22Rv1 (cell line): ENCODE data around the gene CRADD.

Experiments
- H3K27ac ChIP-seq: fragments of 450-650 bp; 2 replicates; pipeline ENCODE4 v1.5.1; 2017
- CTCF ChIP-seq: fragments of 450-650 bp; IDR thresholded peaks from 2 replicates; pipeline ENCODE4 v1.5.1; 2017; ENCODE audit warnings: mild to moderate bottlenecking
- ZFX ChIP-seq: fragments of 450-650 bp; IDR thresholded peaks from 2 replicates; pipeline ENCODE4 v1.6.1; 2017; ENCODE audit warnings: antibody characterized with exemption, borderline replicate concordance

Gene CRADD

GRCh38 chr12:93642751-93643150 is 34.4 kb upstream of the CRADD start:
- TF ChIP-seq ZFX (no peak), CTCF (no peak)
- H3K27ac ChIP-seq = no peak overlapping the region

GRCh38 chr12:93645702-93646101 is 31.5 kb upstream of the CRADD start:
- no peak for TF ChIP-seq CTCF
- no peak for TF ChIP-seq ZFX

GRCh38 chr12:93650626-93651025 is 26.5 kb upstream of the CRADD start:
- H3K27ac ChIP-seq = no peak overlapping the region
- TF ChIP-seq CTCF (no peak), ZFX (no peak)

More at GRCh38 chr12:93645702-93646101, 31.5 kb upstream of the CRADD start:
- no peak overlapping the region for H3K27ac ChIP-seq

- TF ChIP-seq ZFX (no peak), CTCF (no peak)
- H3K27ac ChIP-seq = no peak overlapping the region
Observed at GRCh38 chr12:93653079-93653478, 24.1 kb upstream of the CRADD start.

- TF ChIP-seq CTCF (no peak), ZFX (no peak)
- H3K27ac ChIP-seq = no peak overlapping the region
Observed at GRCh38 chr12:93653712-93654111, 23.5 kb upstream of the CRADD start.

GRCh38 chr12:93654421-93654820 is 22.8 kb upstream of the CRADD start:
- TF ChIP-seq ZFX (no peak), CTCF (no peak)

GRCh38 chr12:93657071-93657470 is 20.1 kb upstream of the CRADD start:
- H3K27ac ChIP-seq = no peak overlapping the region
- no peak for TF ChIP-seq ZFX
- no peak for TF ChIP-seq CTCF

More at GRCh38 chr12:93654421-93654820, 22.8 kb upstream of the CRADD start:
- no peak overlapping the region for H3K27ac ChIP-seq
